Heart right ventricle (tissue), 16 donors: ENCODE measurements around the gene MYH9. TPM values are rescaled to one million over a fixed set of nuclear protein-coding genes. Genes with fewer than 3 reads are reported as not detected.
A peak's percentile ranks its signal among the peaks of the same experiment; 100 is the strongest.

ENCODE experiments used
- ATAC-seq, 8 donors: fragments of 200-7000 bp; cut with Tn5 transposase; one replicate each; pipeline ENCODE4 v1.9.1; 2020; ENCODE audit warnings: mild to moderate bottlenecking in 8 of 8, moderate library complexity in 8 of 8, moderate number of reproducible peaks in 1 of 8
- DNase-seq, 2 donors: peaks; one replicate each; pipeline ENCODE4 v3.0.0-alpha.2; 2020
- H3K27ac ChIP-seq, 10 donors: fragments of 200-600 bp; sonication (generic) in 2 of 10; one replicate each; pipeline versions ENCODE4 v1.5.0 to v1.8.0; 2020 to 2022; ENCODE audit warnings: mild to moderate bottlenecking in 3 of 10
- H3K27me3 ChIP-seq, 7 donors: fragments of 200-600 bp; one replicate each; pipeline ENCODE4 v1.8.0; 2021 to 2022; ENCODE audit warnings: mild to moderate bottlenecking in 2 of 7
- H3K36me3 ChIP-seq, 9 donors: fragments of 200-600 bp; sonication (generic) in 1 of 9; one replicate each; pipeline versions ENCODE4 v1.5.0 to v1.8.0; 2020 to 2022; ENCODE audit warnings: mild to moderate bottlenecking in 2 of 9
- H3K4me1 ChIP-seq, 9 donors: fragments of 200-600 bp; sonication (generic) in 1 of 9; one replicate each; pipeline versions ENCODE4 v1.5.0 to v1.8.0; 2020 to 2022; ENCODE audit warnings: mild to moderate bottlenecking in 4 of 9
- H3K4me3 ChIP-seq, 10 donors: fragments of 200-600 bp; sonication (generic) in 2 of 10; one replicate each; pipeline versions ENCODE4 v1.5.0 to v1.8.0; 2020 to 2022; ENCODE audit warnings: mild to moderate bottlenecking in 7 of 10, moderate library complexity in 2 of 10
- H3K9me3 ChIP-seq, 11 donors: fragments of 200-600 bp in 10 of 11; sonication (generic) in 2 of 11; one replicate each; pipeline versions ENCODE4 v1.5.0 to v1.8.0; 2013 to 2022; ENCODE audit warnings: mild to moderate bottlenecking in 2 of 11, control low read depth in 1 of 11, moderate library complexity in 1 of 11
- CTCF ChIP-seq, 9 donors: fragments of 200-600 bp; sonication (generic) in 2 of 9; IDR thresholded peaks; one replicate each; pipeline versions ENCODE4 v1.5.0 to v1.8.0; 2021 to 2022; ENCODE audit warnings: antibody characterized with exemption in 9 of 9, mild to moderate bottlenecking in 5 of 9, moderate library complexity in 1 of 9
- WGBS, 2 donors: extraction: QIAGEN DNeasy Blood & Tissue Kit; methylation state at CpG; one replicate each; pipeline ENCODE4 v1.1.7; 2013; ENCODE audit warnings: inconsistent platforms in 1 of 2; 5-methylcytosine and 5-hydroxymethylcytosine counted together
- intact Hi-C, 10 donors: fragments of 100-400 bp; cut with DNase I; formaldehyde crosslinking; loops; one replicate each; pipeline versions ENCODE4 v1.11.1 to v1.14.2; 2022
- polyA plus RNA-seq, 2 donors: library from polyadenylated mRNA; stranded (reverse); fragments of 200-250 nt; gene quantifications; one replicate each; pipeline ENCODE4 v1.2.3, GENCODE V29; 2013
- total RNA-seq, 10 donors: library from RNA; stranded (reverse); fragmentation: NEBNext Ultra II Directional in 3 of 10; extraction: Animal tissue kit (Norgen Biotek cat#: 25700) in 3 of 10; gene quantifications; one replicate each; pipeline versions ENCODE4 v1.2.1 to v1.2.4, GENCODE V29; 2021 to 2023
- donor health status: Arrhythmogenic right ventricular cardiomyopathy.
- donor health status: ischemic (EF 13 %, LVEDD 7.1; RV severe dilation, severe dysfunction).
- donor health status: healthy with polysubstance abuse.
- donor health status: DM: no; HTN: yes; CAD: no.
- donor health status: DM: no; HTN: no; CAD: no.
- donor health status: ischemic (EF 25% LVEDD 6.9; RV normal size, moderate dysfunction).
- donor health status: ischemic (EF 25% LVEDD 5.7; RV mildly dilated, moderate dysfunction).
- donor health status: healthy.
- donor health status: DM: yes; HTN: yes; CAD: no.
- donor health status: Ischemic cardiomyopathy.
- donor health status: ischemic (EF 35%, LVEDD 5.7; RV mildly dilated, moderate dysfunction).
- donor health status: nonischemic (EF 11% LVEDD 7.7; RV severe dilation, severe dysfunction).
- donor health status: DM: yes; HTN: yes; CAD: no.
- donor health status: PGD.
- donor health status: ischemic (EF 29% LVEDD 5.4; RV normal size, mild dysfunction).
- donor health status: nonischemic (EF 23%, LVEDD 6.1; RV moderate dilation, normal function).

The MYH9 gene
- total and polyA plus RNA-seq, 12 donors: 132 to 345 (median 189) TPM

GRCh38 chr22:36415415-36416168 lies 27.8 kb upstream of the MYH9 start:
- Histone ChIP-seq H3K36me3 (no peaks in the 10 kb centered on the region), H3K27ac (no peak overlapping the region), H3K9me3 (no peaks in the 10 kb centered on the region), H3K27me3 (no peaks in the 10 kb centered on the region), H3K4me3 (no peak overlapping the region), H3K4me1 (peaks cover 5 to 40% (median 19%) of the 10 kb centered on the region in 9 donors)
- WGBS, 2 donors: 89 to 92% methylated on average over 12 of the region's 12 CpGs
- DNase-seq: no peak
- ATAC-seq: no peak
- no peak for TF ChIP-seq CTCF (IDR thresholded peaks at IDR 0.05)
- intact Hi-C loops: no loop called here

GRCh38 chr22:36413022-36413775 lies 25.4 kb upstream of the MYH9 start:
- Histone ChIP-seq H3K27ac (peak overlapping the region in 3 of 10 donors; percentile 9 to 44 (median 15)), H3K36me3 (no peaks in the 10 kb centered on the region), H3K4me3 (no peak overlapping the region), H3K9me3 (no peaks in the 10 kb centered on the region), H3K4me1 (peaks cover 0 to 40% (median 12%) of the 10 kb centered on the region in 9 donors), H3K27me3 (no peaks in the 10 kb centered on the region)
- intact Hi-C loops: no loop called here
- DNase-seq (peak in 1 of 2 donors; percentile 23), ATAC-seq (peak in 5 of 8 donors; percentile 24 to 57 (median 41))
- 83 to 84% methylated on average over 11 of the region's 11 CpGs for WGBS, 2 donors
- no peak for TF ChIP-seq CTCF (IDR thresholded peaks at IDR 0.05)

GRCh38 chr22:36411589-36412258 lies 24.0 kb upstream of the MYH9 start:
- Histone ChIP-seq H3K9me3 (no peaks in the 10 kb centered on the region), H3K27me3 (no peaks in the 10 kb centered on the region), H3K36me3 (no peaks in the 10 kb centered on the region), H3K4me1 (peaks cover 0 to 35% (median 12%) of the 10 kb centered on the region in 9 donors), H3K4me3 (no peak overlapping the region), H3K27ac (peak overlapping the region in 2 of 10 donors; percentile 2 to 83)
- intact Hi-C loops: no loop called here
- TF ChIP-seq CTCF (IDR thresholded peaks at IDR 0.05): no peak
- ATAC-seq: no peak
- no peak for DNase-seq
- 72 to 75% methylated on average over 6 of the region's 6 CpGs for WGBS, 2 donors
